Activated naive CD8-positive, alpha-beta T cell treated with anti-CD3 and anti-CD28 coated beads for 36 hours (primary cell): ENCODE results near the gene CHPF. TPM values are rescaled to one million over a fixed set of nuclear protein-coding genes. Genes with fewer than 3 reads are reported as not detected.
A peak's percentile ranks its signal among the peaks of the same experiment; 100 is the strongest.

Source experiments
- DNase-seq: peaks from one replicate; pipeline ENCODE4 v3.0.0; 2021
- H3K27ac Mint-ChIP-seq: one replicate; pipeline ENCODE4 v1.8.0; 2022; ENCODE audit warnings: mild to moderate bottlenecking, moderate library complexity, mixed read lengths
- H3K27me3 Mint-ChIP-seq: one replicate; pipeline ENCODE4 v1.8.0; 2022; ENCODE audit warnings: mild to moderate bottlenecking, mixed read lengths
- H3K36me3 Mint-ChIP-seq: one replicate; pipeline ENCODE4 v1.8.0; 2021; ENCODE audit warnings: mild to moderate bottlenecking, mixed read lengths
- H3K4me1 Mint-ChIP-seq: one replicate; pipeline ENCODE4 v1.8.0; 2021; ENCODE audit warnings: mixed read lengths
- H3K4me3 Mint-ChIP-seq: one replicate; pipeline ENCODE4 v1.8.0; 2022; ENCODE audit warnings: mild to moderate bottlenecking, moderate library complexity, mixed read lengths
- H3K9me3 Mint-ChIP-seq: one replicate; pipeline ENCODE4 v1.8.0; 2022; ENCODE audit warnings: mixed read lengths
- total RNA-seq, 2 experiments: library from RNA; stranded (reverse); gene quantifications; one replicate each; pipeline ENCODE4 v1.2.3, GENCODE V29; 2021

The CHPF gene
- total RNA-seq, 2 experiments from 2014 or later: 21.9 to 23.9 TPM

GRCh38 chr2:219495531-219496122, 48.0 kb downstream of the CHPF start:
- peak; percentile 65 for DNase-seq
- H3K9me3 Mint-ChIP-seq: no peaks in the 10 kb centered on the region
- no peak overlapping the region for H3K27ac Mint-ChIP-seq
- peaks cover 57% of the 10 kb centered on the region for H3K27me3 Mint-ChIP-seq
- H3K4me3 Mint-ChIP-seq: no peak overlapping the region
- H3K4me1 Mint-ChIP-seq: peaks cover 24% of the 10 kb centered on the region
- no peaks in the 10 kb centered on the region for H3K36me3 Mint-ChIP-seq

- peaks cover 22% of the 10 kb centered on the region for H3K4me1 Mint-ChIP-seq
- DNase-seq: no peak
- no peaks in the 10 kb centered on the region for H3K9me3 Mint-ChIP-seq
- H3K27ac Mint-ChIP-seq: no peak overlapping the region
- peaks cover 57% of the 10 kb centered on the region for H3K27me3 Mint-ChIP-seq
- H3K4me3 Mint-ChIP-seq: no peak overlapping the region
- no peaks in the 10 kb centered on the region for H3K36me3 Mint-ChIP-seq
These were observed 48.6 kb downstream of the CHPF start for GRCh38 chr2:219494952-219495530.

- Mint-ChIP-seq H3K4me3 (no peak overlapping the region), H3K9me3 (no peaks in the 10 kb centered on the region), H3K36me3 (no peaks in the 10 kb centered on the region), H3K27ac (no peak overlapping the region), H3K4me1 (peaks cover 6% of the 10 kb centered on the region), H3K27me3 (peaks cover 52% of the 10 kb centered on the region)
- DNase-seq: no peak
These were observed 50.5 kb downstream of the CHPF start for GRCh38 chr2:219493086-219493485.

GRCh38 chr2:219492575-219492974, 51.0 kb downstream of the CHPF start:
- Mint-ChIP-seq H3K4me3 (no peak overlapping the region), H3K36me3 (no peaks in the 10 kb centered on the region), H3K4me1 (peaks cover 5% of the 10 kb centered on the region), H3K9me3 (no peaks in the 10 kb centered on the region), H3K27me3 (peaks cover 52% of the 10 kb centered on the region), H3K27ac (no peak overlapping the region)
- DNase-seq: no peak

GRCh38 chr2:219491278-219491963, 52.2 kb downstream of the CHPF start:
- Mint-ChIP-seq H3K27me3 (peaks cover 52% of the 10 kb centered on the region), H3K4me3 (no peak overlapping the region), H3K9me3 (no peaks in the 10 kb centered on the region), H3K4me1 (no peaks in the 10 kb centered on the region), H3K36me3 (no peaks in the 10 kb centered on the region), H3K27ac (no peak overlapping the region)
- no peak for DNase-seq

- Mint-ChIP-seq H3K9me3 (no peaks in the 10 kb centered on the region), H3K36me3 (no peaks in the 10 kb centered on the region), H3K4me3 (no peak overlapping the region), H3K27me3 (peaks cover 52% of the 10 kb centered on the region), H3K4me1 (no peaks in the 10 kb centered on the region), H3K27ac (no peak overlapping the region)
- DNase-seq: no peak
These were observed 52.9 kb downstream of the CHPF start for GRCh38 chr2:219490600-219491130.

GRCh38 chr2:219490186-219490585, 53.4 kb downstream of the CHPF start:
- H3K9me3 Mint-ChIP-seq: no peaks in the 10 kb centered on the region
- H3K27me3 Mint-ChIP-seq: peaks cover 52% of the 10 kb centered on the region
- no peak for DNase-seq
- H3K4me1 Mint-ChIP-seq: no peaks in the 10 kb centered on the region
- no peak overlapping the region for H3K4me3 Mint-ChIP-seq
- H3K36me3 Mint-ChIP-seq: no peaks in the 10 kb centered on the region
- H3K27ac Mint-ChIP-seq: no peak overlapping the region

GRCh38 chr2:219489315-219489714, 54.3 kb downstream of the CHPF start:
- no peak for DNase-seq
- Mint-ChIP-seq H3K9me3 (no peaks in the 10 kb centered on the region), H3K27me3 (peaks cover 49% of the 10 kb centered on the region), H3K4me3 (no peak overlapping the region), H3K27ac (no peak overlapping the region), H3K36me3 (no peaks in the 10 kb centered on the region), H3K4me1 (no peaks in the 10 kb centered on the region)

Other genes with a start within 250 kb of the CHPF start
- 1 to 10 TPM; 1.7 to 2.5 TPM for gene PTPRN, start 234.4 kb downstream of the CHPF start, total RNA-seq
- gene RESP18, start 211.1 kb downstream of the CHPF start, total RNA-seq: not detected
- 100 to 1,000 TPM; 122 to 123 TPM for gene DNPEP, start 155.9 kb downstream of the CHPF start, total RNA-seq
- under 1 TPM; 0.26 to 0.39 TPM for gene DES, start 125.4 kb downstream of the CHPF start, total RNA-seq
- 1 to 10 TPM; 1.5 to 1.6 TPM for gene SPEG, start 109.0 kb downstream of the CHPF start, total RNA-seq
- 10 to 100 TPM; 29.1 to 31.5 TPM for gene GMPPA, start 44.9 kb downstream of the CHPF start, total RNA-seq
- gene ASIC4, start 29.3 kb downstream of the CHPF start, total RNA-seq: not detected
- gene TMEM198, start 219 bp upstream of the CHPF start, total RNA-seq: 1 to 10 TPM; 3.5 to 4.2 TPM
- 1 to 10 TPM; 1.7 to 2.0 TPM for gene OBSL1, start 27.7 kb upstream of the CHPF start, total RNA-seq
- gene INHA, start 28.5 kb upstream of the CHPF start, total RNA-seq: not detected
- gene STK11IP, start 54.0 kb upstream of the CHPF start, total RNA-seq: 10 to 100 TPM; 24.5 to 25.3 TPM
- gene SLC4A3, start 83.8 kb upstream of the CHPF start, total RNA-seq: under 1 TPM in 1 of 2 experiments, not detected in 1; 0.10 TPM